H54 (cell line): Measurements from ENCODE around the gene ANGPTL2.
A peak's percentile ranks its signal among the peaks of the same experiment; 100 is the strongest.

Experiments
- DNase-seq: peaks from one replicate; pipeline ENCODE4 v3.0.0; 2011; ENCODE audit warnings: low spot score, mixed read lengths; ENCODE audit not compliant: insufficient read length
- FAIRE-seq: peaks from 3 replicates; lab custom pipeline; 2011; peaks lifted over from hg19 to GRCh38; lab: Jason Lieb, UNC
- POLR2A ChIP-seq: IDR thresholded peaks from 2 replicates; pipeline ENCODE4 v1.6.1; 2011; ENCODE audit warnings: low read depth, mild to moderate bottlenecking, low read length

The ANGPTL2 gene

DNA sequence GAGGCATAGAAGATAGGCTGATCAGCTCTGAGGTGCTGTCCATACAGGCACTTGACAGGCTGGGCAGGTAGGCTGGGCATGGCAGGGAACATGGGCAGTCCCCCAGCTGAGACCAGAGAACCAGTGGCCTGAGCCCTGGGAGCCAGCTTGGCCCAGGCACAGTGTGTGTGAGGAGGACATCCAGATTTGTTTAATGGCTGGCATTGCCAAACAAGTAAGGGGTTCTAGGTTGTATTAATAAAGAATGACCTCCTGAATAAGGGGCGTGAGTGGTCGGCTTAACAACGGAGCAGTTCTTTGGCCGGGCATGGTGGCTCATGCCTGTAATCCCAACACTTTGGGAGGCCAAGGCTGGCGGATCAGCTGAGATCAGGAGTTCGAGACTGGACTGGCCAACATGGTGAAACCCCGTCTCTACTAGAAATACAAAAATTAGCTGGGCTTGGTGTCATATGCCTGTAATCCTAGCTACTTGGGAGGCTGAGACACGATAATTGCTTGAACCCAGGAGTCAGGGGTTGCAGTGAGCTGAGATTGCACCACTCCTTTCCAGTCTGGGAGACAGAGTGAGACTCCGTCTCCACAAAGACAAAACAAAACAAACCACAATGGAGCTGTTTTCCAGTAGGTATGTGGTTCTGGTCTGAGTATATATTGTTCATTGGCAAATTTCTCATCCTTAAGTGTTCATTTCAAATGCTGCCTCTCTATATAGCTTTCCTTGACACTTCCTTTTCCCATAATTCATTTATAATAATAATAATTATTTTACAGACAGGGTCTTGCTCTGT lies 56.2 kb downstream of the ANGPTL2 start:
- TF ChIP-seq POLR2A, result no peak
- DNase-seq, result no peak
- no peak for FAIRE-seq

DNA sequence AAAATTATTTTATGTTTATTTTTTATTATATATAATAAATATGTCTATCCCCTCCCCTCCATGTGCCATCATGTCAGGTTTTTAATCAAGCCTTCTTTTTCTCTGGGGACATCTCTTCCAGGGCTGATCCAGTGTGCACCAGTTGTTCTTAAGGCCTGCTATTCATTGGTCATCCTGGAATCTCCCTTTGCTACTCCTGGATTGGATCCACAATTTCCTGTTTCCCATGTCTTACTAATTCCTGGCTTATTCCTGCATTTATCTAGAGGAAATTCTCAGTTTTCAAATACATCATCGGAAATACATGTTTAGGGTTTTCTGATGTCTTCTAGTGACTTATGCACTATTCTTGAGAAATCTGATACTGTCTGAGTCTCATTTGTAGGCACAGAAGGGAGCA lies 56.8 kb downstream of the ANGPTL2 start:
- FAIRE-seq, result peak; percentile 69
- no peak for DNase-seq
- no peak for TF ChIP-seq POLR2A

DNA sequence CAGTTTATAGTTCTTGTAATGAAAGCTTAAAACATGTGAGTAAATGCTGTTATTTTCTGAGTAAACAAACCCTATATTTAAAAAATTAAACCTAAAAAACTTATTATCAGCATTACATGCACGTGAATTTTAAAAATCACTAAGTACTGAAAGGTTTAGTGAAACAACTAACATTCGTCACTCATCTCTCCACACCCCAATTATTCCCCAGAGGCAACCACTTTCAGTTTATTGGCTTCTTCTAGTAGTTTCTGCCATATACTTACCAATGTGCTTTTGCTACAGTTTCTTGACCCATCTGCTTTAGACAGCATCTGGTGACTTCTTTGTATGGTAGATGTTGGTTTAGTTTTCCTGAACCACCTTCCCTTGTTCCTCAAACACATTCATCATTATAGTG lies 58.1 kb downstream of the ANGPTL2 start:
- DNase-seq, result no peak
- no peak for TF ChIP-seq POLR2A
- FAIRE-seq, result no peak

DNA sequence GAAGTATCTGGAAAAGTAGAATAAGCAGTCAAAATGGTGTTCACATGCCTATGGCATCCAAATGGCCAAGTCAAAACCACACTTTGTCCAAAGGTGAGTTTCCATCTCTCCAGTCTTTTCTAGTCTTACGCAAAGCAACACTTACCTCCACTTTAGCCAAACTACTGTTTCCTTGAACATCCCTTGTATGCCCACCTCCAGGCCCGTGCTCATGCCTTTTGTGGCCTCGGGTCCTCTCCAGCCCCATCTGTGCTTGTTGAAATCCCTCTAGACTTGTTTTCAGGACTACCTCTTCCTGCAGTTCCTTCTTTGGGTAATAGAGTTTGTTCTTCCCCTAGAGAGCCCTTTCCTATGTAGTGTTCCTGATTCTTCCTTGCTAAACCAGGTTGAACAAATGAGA lies 61.0 kb downstream of the ANGPTL2 start:
- no peak for DNase-seq
- FAIRE-seq, result no peak
- no peak for TF ChIP-seq POLR2A

GRCh38 chr9:127059765-127060361 lies 62.6 kb downstream of the ANGPTL2 start:
- FAIRE-seq, result no peak
- no peak for DNase-seq
- TF ChIP-seq POLR2A, result no peak

GRCh38 chr9:127059030-127059429 lies 63.4 kb downstream of the ANGPTL2 start:
- FAIRE-seq (no peak), DNase-seq (no peak)
- no peak for TF ChIP-seq POLR2A

GRCh38 chr9:127058645-127059021 lies 63.8 kb downstream of the ANGPTL2 start:
- TF ChIP-seq POLR2A, result no peak
- no peak for FAIRE-seq
- no peak for DNase-seq

DNA sequence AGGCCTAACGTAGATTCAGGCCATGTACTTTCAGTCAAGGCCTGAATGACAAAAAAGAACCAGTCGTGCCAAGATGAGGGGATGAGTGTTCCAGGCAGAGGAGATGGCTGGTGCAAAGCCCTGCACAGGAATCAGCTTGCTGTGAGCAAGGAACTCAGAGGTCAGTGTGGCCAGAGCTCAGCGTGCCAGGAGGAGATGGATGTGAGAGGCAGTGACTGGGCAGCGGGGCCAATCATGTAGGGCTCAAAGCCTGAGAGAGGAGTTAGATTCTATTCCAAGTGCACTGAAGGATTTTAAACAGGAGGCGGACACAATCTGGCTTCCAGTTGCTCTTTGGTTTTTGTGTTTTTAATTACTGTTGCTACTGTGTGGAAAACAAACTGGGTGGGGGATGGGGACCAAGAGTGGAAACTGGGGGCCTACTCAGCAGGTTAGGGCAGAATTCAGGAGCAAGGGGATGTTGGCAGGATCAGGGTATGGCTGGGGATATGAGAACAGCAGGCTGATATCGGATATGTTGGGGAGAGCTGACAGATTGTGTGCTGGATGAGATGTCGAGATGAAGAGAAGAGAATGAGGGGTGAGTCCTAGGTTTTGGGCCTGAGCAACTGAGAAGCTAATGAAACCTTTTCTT lies 64.3 kb downstream of the ANGPTL2 start:
- no peak for FAIRE-seq
- no peak for TF ChIP-seq POLR2A
- no peak for DNase-seq

DNA sequence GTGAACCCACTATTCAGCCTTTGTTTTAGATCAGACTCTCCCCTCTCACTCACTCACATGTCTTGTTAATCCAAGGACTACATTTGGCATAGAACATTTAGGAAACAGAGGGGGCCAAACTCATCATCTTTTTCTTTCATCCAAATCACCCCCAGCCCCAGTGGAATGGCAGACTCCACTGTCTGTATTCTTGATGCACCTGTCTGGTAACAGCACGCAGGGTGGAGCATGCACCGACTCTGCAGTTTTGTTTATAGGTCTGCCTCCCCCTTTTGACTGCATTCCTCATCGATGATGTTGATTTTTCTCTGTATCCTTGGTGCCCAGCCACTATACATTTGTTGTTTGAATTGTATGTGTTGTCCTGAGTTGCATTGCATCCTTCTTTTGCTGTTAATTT lies 66.0 kb downstream of the ANGPTL2 start:
- FAIRE-seq (no peak), DNase-seq (no peak)
- no peak for TF ChIP-seq POLR2A

- TF ChIP-seq POLR2A, result no peak
- DNase-seq (no peak), FAIRE-seq (no peak)
Measured at GRCh38 chr9:127055745-127056402, 66.6 kb downstream of the ANGPTL2 start.

- TF ChIP-seq POLR2A, result no peak
- DNase-seq (no peak), FAIRE-seq (no peak)
Measured at GRCh38 chr9:127053960-127054359, 68.5 kb downstream of the ANGPTL2 start.

GRCh38 chr9:127053057-127053821 lies 69.2 kb downstream of the ANGPTL2 start:
- no peak for TF ChIP-seq POLR2A
- no peak for FAIRE-seq

GRCh38 chr9:127051881-127052595 lies 70.4 kb downstream of the ANGPTL2 start:
- no peak for TF ChIP-seq POLR2A
- DNase-seq, result no peak
- FAIRE-seq, result no peak

More at GRCh38 chr9:127053057-127053821, 69.2 kb downstream of the ANGPTL2 start:
- DNase-seq, result no peak

- DNase-seq, result no peak
- FAIRE-seq, result no peak
- no peak for TF ChIP-seq POLR2A
Measured at GRCh38 chr9:127050591-127051001, 71.8 kb downstream of the ANGPTL2 start.
